ENCODE data around the gene SULT4A1.
"Not testable (repeated sequence)": the region's sequence is repeated elsewhere in the genome, so short reads cannot be mapped to it uniquely, and the experiment has no call there.

The SULT4A1 gene

GRCh38 chr22:43885786-43886185, 23.5 kb upstream of the SULT4A1 start:
- DNase-seq = no peak

- DNase-seq = no peak
These were observed 23.0 kb upstream of the SULT4A1 start for GRCh38 chr22:43885319-43885671.

- peak; percentile 52 for DNase-seq
These were observed 22.4 kb upstream of the SULT4A1 start for GRCh38 chr22:43884600-43885318.

- DNase-seq = no peak
These were observed 21.6 kb upstream of the SULT4A1 start for GRCh38 chr22:43883719-43884415.

- DNase-seq = peak; percentile 58
These were observed 20.8 kb upstream of the SULT4A1 start for GRCh38 chr22:43883012-43883661.

GRCh38 chr22:43882122-43882767, 19.9 kb upstream of the SULT4A1 start:
- DNase-seq = no peak

- DNase-seq = no peak
These were observed 19.1 kb upstream of the SULT4A1 start for GRCh38 chr22:43881091-43882061.

GRCh38 chr22:43880541-43880991, 18.3 kb upstream of the SULT4A1 start:
- no peak for DNase-seq

GRCh38 chr22:43879901-43880540, 17.7 kb upstream of the SULT4A1 start:
- DNase-seq = no peak

- no peak for DNase-seq
These were observed 16.7 kb upstream of the SULT4A1 start for GRCh38 chr22:43878831-43879550.

GRCh38 chr22:43878079-43878795, 15.9 kb upstream of the SULT4A1 start:
- no peak for DNase-seq

GRCh38 chr22:43876866-43877509, 14.7 kb upstream of the SULT4A1 start:
- DNase-seq = no peak

GRCh38 chr22:43869799-43870198, 7.5 kb upstream of the SULT4A1 start:
- DNase-seq = no peak

- DNase-seq = not testable (repeated sequence)
These were observed 6.7 kb upstream of the SULT4A1 start for GRCh38 chr22:43869001-43869400.

GRCh38 chr22:43867839-43868635, 5.7 kb upstream of the SULT4A1 start:
- peak; percentile 38 for DNase-seq

- no peak for DNase-seq
These were observed 529 bp upstream of the SULT4A1 start for GRCh38 chr22:43862882-43863202.

GRCh38 chr22:43861529-43861928, 784 bp downstream of the SULT4A1 start:
- DNase-seq = no peak

- DNase-seq = no peak
These were observed 1.5 kb downstream of the SULT4A1 start for GRCh38 chr22:43860831-43861230.

- no peak for DNase-seq
These were observed 2.2 kb downstream of the SULT4A1 start for GRCh38 chr22:43860126-43860525.

All from CD4-positive, alpha-beta T cell treated with Interleukin-17A for 4 hours (primary cell).